C1 segment of cervical spinal cord (tissue), 14 donors: ENCODE results near the gene SDS.
"Not testable (repeated sequence)": the region's sequence is repeated elsewhere in the genome, so short reads cannot be mapped to it uniquely, and the experiment has no call there.

Experiments
- DNase-seq, 14 donors: peaks; one replicate each; lab custom pipeline; 2025; lab: John Stamatoyannopoulos, UW

SDS gene

GRCh38 chr12:113381220-113381619 lies 22.5 kb downstream of the SDS start:
- peak in 2 of 14 donors; percentile 12 to 32 for DNase-seq

GRCh38 chr12:113378291-113378690 lies 25.4 kb downstream of the SDS start:
- DNase-seq, result no peak

GRCh38 chr12:113374823-113375428 lies 28.8 kb downstream of the SDS start:
- no peak for DNase-seq

GRCh38 chr12:113373969-113374368 lies 29.7 kb downstream of the SDS start:
- DNase-seq, result no peak

- DNase-seq, result no peak
Measured at GRCh38 chr12:113373440-113373839, 30.2 kb downstream of the SDS start.

- no peak for DNase-seq
Measured at GRCh38 chr12:113372371-113372770, 31.3 kb downstream of the SDS start.

- DNase-seq, result no peak
Measured at GRCh38 chr12:113371808-113372207, 31.9 kb downstream of the SDS start.

- DNase-seq, result no peak
Measured at GRCh38 chr12:113370923-113371682, 32.6 kb downstream of the SDS start.

GRCh38 chr12:113369391-113369985 lies 34.2 kb downstream of the SDS start:
- DNase-seq, result peak in 2 of 14 donors; percentile 7 to 30

- DNase-seq, result no peak
Measured at GRCh38 chr12:113368331-113368730, 35.4 kb downstream of the SDS start.

GRCh38 chr12:113366827-113367226 lies 36.9 kb downstream of the SDS start:
- no peak for DNase-seq

GRCh38 chr12:113365639-113366395 lies 37.9 kb downstream of the SDS start:
- DNase-seq, result peak in 1 of 14 donors; percentile 1

GRCh38 chr12:113364698-113365097 lies 39.0 kb downstream of the SDS start:
- DNase-seq, result no peak

GRCh38 chr12:113361574-113362370 lies 41.9 kb downstream of the SDS start:
- DNase-seq, result no peak

- peak in 2 of 14 donors; percentile 13 to 37 for DNase-seq
Measured at GRCh38 chr12:113359939-113360748, 43.5 kb downstream of the SDS start.

GRCh38 chr12:113359133-113359938 lies 44.4 kb downstream of the SDS start:
- peak in 12 of 14 donors; percentile 32 to 81 (median 57) for DNase-seq

GRCh38 chr12:113358381-113359132 lies 45.1 kb downstream of the SDS start, which contains the start of gene PLBD2:
TSS of gene PLBD2 (plus strand) at chr12:113358587. CDS start at chr12:113358601, 14 bp downstream.
- DNase-seq, result peak; percentile 19 to 95 (median 90)

- not testable (repeated sequence) for DNase-seq
Measured at GRCh38 chr12:113354192-113354591, 49.5 kb downstream of the SDS start.

- no peak for DNase-seq
Measured at GRCh38 chr12:113351089-113351488, 52.6 kb downstream of the SDS start.
